ENCODE measurements around the gene TEF. TPM values are rescaled to one million over a fixed set of nuclear protein-coding genes. Genes with fewer than 3 reads are reported as not detected.

TEF gene
- total RNA-seq, 1 donor from 2014 or later = 11.4 TPM

- no peak for DNase-seq (ENCODE audit: low spot score, unreplicated experiment)
- Mint-ChIP-seq H3K27me3 (no peaks in the 10 kb centered on the region), H3K4me3 (ENCODE audit: low read depth) (no peak overlapping the region), H3K9me3 (ENCODE audit: low read depth) (no peaks in the 10 kb centered on the region), H3K4me1 (ENCODE audit: low read depth) (peaks cover 1% of the 10 kb centered on the region), H3K36me3 (ENCODE audit: insufficient read depth) (peaks cover 21% of the 10 kb centered on the region), H3K27ac (no peak overlapping the region)
- TF ChIP-seq CTCF (IDR thresholded peaks at IDR 0.05; ENCODE audit: unreplicated experiment) = no peak
Measured at GRCh38 chr22:41353862-41354575, 27.7 kb upstream of the TEF start.

- no peak for DNase-seq (ENCODE audit: low spot score, unreplicated experiment)
- Mint-ChIP-seq H3K27me3 (no peaks in the 10 kb centered on the region), H3K27ac (peak overlapping the region; percentile 47), H3K4me1 (ENCODE audit: low read depth) (peaks cover 8% of the 10 kb centered on the region), H3K9me3 (ENCODE audit: low read depth) (no peaks in the 10 kb centered on the region), H3K4me3 (ENCODE audit: low read depth) (no peak overlapping the region), H3K36me3 (ENCODE audit: insufficient read depth) (peaks cover 22% of the 10 kb centered on the region)
- no peak for TF ChIP-seq CTCF (IDR thresholded peaks at IDR 0.05; ENCODE audit: unreplicated experiment)
Measured at GRCh38 chr22:41354979-41355378, 26.8 kb upstream of the TEF start.

- DNase-seq (ENCODE audit: low spot score, unreplicated experiment) = no peak
- peaks cover 15% of the 10 kb centered on the region for H3K36me3 Mint-ChIP-seq (ENCODE audit: insufficient read depth)
Measured at GRCh38 chr22:41355895-41356294, 25.8 kb upstream of the TEF start.

GRCh38 chr22:41356430-41357028 is 25.2 kb upstream of the TEF start:
- Mint-ChIP-seq H3K9me3 (ENCODE audit: low read depth) (no peaks in the 10 kb centered on the region), H3K36me3 (ENCODE audit: insufficient read depth) (peaks cover 15% of the 10 kb centered on the region), H3K27ac (no peak overlapping the region), H3K4me3 (ENCODE audit: low read depth) (no peak overlapping the region), H3K27me3 (no peaks in the 10 kb centered on the region), H3K4me1 (ENCODE audit: low read depth) (peaks cover 14% of the 10 kb centered on the region)
- TF ChIP-seq CTCF (IDR thresholded peaks at IDR 0.05; ENCODE audit: unreplicated experiment) = no peak
- no peak for DNase-seq (ENCODE audit: low spot score, unreplicated experiment)

More at GRCh38 chr22:41355895-41356294, 25.8 kb upstream of the TEF start:
- Mint-ChIP-seq H3K27me3 (no peaks in the 10 kb centered on the region), H3K9me3 (ENCODE audit: low read depth) (no peaks in the 10 kb centered on the region), H3K27ac (no peak overlapping the region), H3K4me1 (ENCODE audit: low read depth) (peaks cover 14% of the 10 kb centered on the region), H3K4me3 (ENCODE audit: low read depth) (no peak overlapping the region)
- TF ChIP-seq CTCF (IDR thresholded peaks at IDR 0.05; ENCODE audit: unreplicated experiment) = no peak

- no peak for DNase-seq (ENCODE audit: low spot score, unreplicated experiment)
- Mint-ChIP-seq H3K36me3 (ENCODE audit: insufficient read depth) (peaks cover 12% of the 10 kb centered on the region), H3K4me1 (ENCODE audit: low read depth) (peaks cover 14% of the 10 kb centered on the region), H3K4me3 (ENCODE audit: low read depth) (no peak overlapping the region), H3K9me3 (ENCODE audit: low read depth) (no peaks in the 10 kb centered on the region), H3K27ac (no peak overlapping the region), H3K27me3 (no peaks in the 10 kb centered on the region)
- TF ChIP-seq CTCF (IDR thresholded peaks at IDR 0.05; ENCODE audit: unreplicated experiment) = no peak
Measured at GRCh38 chr22:41357191-41357590, 24.6 kb upstream of the TEF start.
